CD4-positive, alpha-beta T cell (primary cell): ENCODE measurements around the gene NLGN1. TPM values are rescaled to one million over a fixed set of nuclear protein-coding genes. Genes with fewer than 3 reads are reported as not detected.

Experiments used
- ATAC-seq: fragments of 200-7000 bp; cut with Tn5 transposase; one replicate; pipeline ENCODE4 v1.10.0; 2022; ENCODE audit warnings: mild to moderate bottlenecking; ENCODE audit not compliant: poor library complexity
- CTCF ChIA-PET: fragments of 350-600 bp; sonication (Branson Sonifier 250); formaldehyde crosslinking; loops from one replicate; lab custom pipeline; 2021; ENCODE audit warnings: antibody characterized with exemption, inconsistent platforms; lab: Charles Lee
- POLR2A ChIA-PET: fragments of 350-600 bp; sonication (Branson Sonifier 250); formaldehyde crosslinking; loops from one replicate; lab custom pipeline; 2021; ENCODE audit warnings: antibody characterized with exemption, inconsistent platforms; lab: Charles Lee
- DNase-seq, 14 experiments: peaks; one replicate each; pipeline ENCODE4 v3.0.0-alpha.2; 2013 to 2020; ENCODE audit warnings: mixed read lengths in 2 of 14
- H3K27ac ChIP-seq, 2 donors: one replicate each; pipeline versions ENCODE4 v1.5.1 to v1.7.0; 2013; ENCODE audit warnings: low read length in 2 of 2, low read depth in 1 of 2, mild to moderate bottlenecking in 1 of 2
- H3K27me3 ChIP-seq, 2 experiments: 1 replicate in 1 of 2; 2 replicates in 1 of 2; pipeline versions ENCODE4 v1.6.1 to v1.7.0; 2013; ENCODE audit warnings: low read length in 2 of 2, control low read depth in 1 of 2, mild to moderate bottlenecking in 1 of 2, moderate library complexity in 1 of 2; ENCODE audit not compliant: insufficient read depth in 2 of 2, control insufficient read depth in 1 of 2
- H3K36me3 ChIP-seq: one replicate; pipeline ENCODE4 v1.6.1; 2013; ENCODE audit warnings: low read length, control low read depth; ENCODE audit not compliant: insufficient read depth
- H3K4me1 ChIP-seq: one replicate; pipeline ENCODE4 v1.6.1; 2013; ENCODE audit warnings: low read length, control low read depth; ENCODE audit not compliant: insufficient read depth
- H3K4me3 ChIP-seq: one replicate; pipeline ENCODE4 v1.5.1; 2013; ENCODE audit warnings: mild to moderate bottlenecking, low read length, moderate library complexity
- H3K9me3 ChIP-seq, 2 experiments: 1 replicate in 1 of 2; 2 replicates in 1 of 2; pipeline versions ENCODE4 v1.6.1 to v1.7.0; 2013; ENCODE audit warnings: low read length in 2 of 2, mild to moderate bottlenecking in 2 of 2, control low read depth in 1 of 2, moderate library complexity in 1 of 2; ENCODE audit not compliant: control insufficient read depth in 1 of 2, insufficient read depth in 1 of 2
- H3K27ac Mint-ChIP-seq: one replicate; pipeline ENCODE4 v1.8.0; 2020; ENCODE audit warnings: mixed read lengths
- H3K27me3 Mint-ChIP-seq: one replicate; pipeline ENCODE4 v1.8.0; 2021; ENCODE audit warnings: mixed read lengths
- H3K36me3 Mint-ChIP-seq: one replicate; pipeline ENCODE4 v1.8.0; 2021; ENCODE audit warnings: low read depth, mixed read lengths
- H3K4me1 Mint-ChIP-seq: one replicate; pipeline ENCODE4 v1.8.0; 2021; ENCODE audit warnings: low read depth, mixed read lengths
- H3K4me3 Mint-ChIP-seq: one replicate; pipeline ENCODE4 v1.8.0; 2020; ENCODE audit warnings: mild to moderate bottlenecking, mixed read lengths
- H3K9me3 Mint-ChIP-seq: one replicate; pipeline ENCODE4 v1.8.0; 2020; ENCODE audit warnings: mixed read lengths
- intact Hi-C, 2 experiments: fragments of 100-400 bp; cut with DNase I in 1 of 2; cut with micrococcal nuclease in 1 of 2; formaldehyde crosslinking; loops; one replicate each; pipeline versions ENCODE4 v1.15.1 to v1.9.0; 2023 to 2025; cut with DNase I, micrococcal nuclease
- total RNA-seq, 174 experiments: library from RNA in 2 of 174; stranded (reverse) in 2 of 174; gene quantifications; one replicate each; pipeline ENCODE4 v1.2.3 and lab custom pipeline; 2021 to 2026
- TF ChIP-seq, protein P1 (sequence below): fragments of 200-600 bp; IDR thresholded peaks from one replicate; pipeline ENCODE4 v1.8.0; 2022; ENCODE audit warnings: antibody characterized with exemption, mild to moderate bottlenecking

Gene NLGN1
- total RNA-seq, 2 experiments from 2014 or later = not detected

DNA sequence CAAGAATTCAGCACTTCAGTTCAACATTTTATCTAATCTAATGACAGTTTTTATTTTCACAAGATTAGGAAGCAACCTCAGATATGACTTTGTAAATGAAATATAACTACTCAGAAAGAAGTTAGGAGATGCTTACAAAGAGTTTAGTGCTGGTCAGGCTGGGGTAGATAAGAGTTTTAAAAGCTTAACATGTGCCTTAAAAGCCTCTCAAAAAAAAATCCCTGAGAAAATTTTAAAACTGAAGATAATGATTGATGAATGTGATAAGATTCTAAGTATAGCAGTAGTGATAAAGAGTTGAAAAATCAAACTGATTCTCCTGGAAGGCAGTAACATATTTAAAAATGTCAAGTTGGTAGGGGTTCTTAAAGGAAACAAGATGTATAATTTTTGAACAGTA lies 478.2 kb downstream of the NLGN1 start:
- intact Hi-C loops = no loop called here
- Histone ChIP-seq H3K4me3 (no peak overlapping the region), H3K27me3 (no peaks in the 10 kb centered on the region), H3K27ac (no peak overlapping the region), H3K36me3 (no peaks in the 10 kb centered on the region), H3K4me1 (no peaks in the 10 kb centered on the region), H3K9me3 (peaks cover 0 to 3% of the 10 kb centered on the region in 2 experiments)
- POLR2A ChIA-PET = no interaction called here
- DNase-seq (no peak), ATAC-seq (no peak)
- TF ChIP-seq, protein P1, sequence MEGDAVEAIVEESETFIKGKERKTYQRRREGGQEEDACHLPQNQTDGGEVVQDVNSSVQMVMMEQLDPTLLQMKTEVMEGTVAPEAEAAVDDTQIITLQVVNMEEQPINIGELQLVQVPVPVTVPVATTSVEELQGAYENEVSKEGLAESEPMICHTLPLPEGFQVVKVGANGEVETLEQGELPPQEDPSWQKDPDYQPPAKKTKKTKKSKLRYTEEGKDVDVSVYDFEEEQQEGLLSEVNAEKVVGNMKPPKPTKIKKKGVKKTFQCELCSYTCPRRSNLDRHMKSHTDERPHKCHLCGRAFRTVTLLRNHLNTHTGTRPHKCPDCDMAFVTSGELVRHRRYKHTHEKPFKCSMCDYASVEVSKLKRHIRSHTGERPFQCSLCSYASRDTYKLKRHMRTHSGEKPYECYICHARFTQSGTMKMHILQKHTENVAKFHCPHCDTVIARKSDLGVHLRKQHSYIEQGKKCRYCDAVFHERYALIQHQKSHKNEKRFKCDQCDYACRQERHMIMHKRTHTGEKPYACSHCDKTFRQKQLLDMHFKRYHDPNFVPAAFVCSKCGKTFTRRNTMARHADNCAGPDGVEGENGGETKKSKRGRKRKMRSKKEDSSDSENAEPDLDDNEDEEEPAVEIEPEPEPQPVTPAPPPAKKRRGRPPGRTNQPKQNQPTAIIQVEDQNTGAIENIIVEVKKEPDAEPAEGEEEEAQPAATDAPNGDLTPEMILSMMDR = no peak
- H3K4me1 Mint-ChIP-seq = no peaks in the 10 kb centered on the region
- H3K4me3 Mint-ChIP-seq = no peak overlapping the region
- peaks cover 4% of the 10 kb centered on the region for H3K9me3 Mint-ChIP-seq
- no peak overlapping the region for H3K27ac Mint-ChIP-seq
- no peaks in the 10 kb centered on the region for H3K36me3 Mint-ChIP-seq
- CTCF ChIA-PET = no interaction called here
- no peaks in the 10 kb centered on the region for H3K27me3 Mint-ChIP-seq

DNA sequence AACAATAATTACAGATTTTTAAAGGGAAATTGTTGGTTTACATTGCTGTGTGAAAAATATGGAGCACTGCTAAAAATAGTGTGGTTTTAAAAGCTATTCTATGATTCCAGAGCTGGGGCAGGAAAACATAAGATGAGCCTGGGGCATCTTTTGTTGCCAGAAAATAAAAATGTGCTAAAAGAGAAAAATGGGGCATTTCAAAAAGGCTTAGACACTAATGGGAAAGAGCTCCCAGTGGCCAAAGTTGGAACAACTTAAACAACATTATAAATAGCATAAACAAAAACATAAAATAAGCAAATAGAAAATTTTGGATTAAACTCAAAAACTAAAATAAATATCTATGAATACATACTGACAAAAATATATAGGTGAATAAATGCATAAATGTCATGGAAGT lies 478.9 kb downstream of the NLGN1 start:
- Histone ChIP-seq H3K36me3 (no peaks in the 10 kb centered on the region), H3K9me3 (peaks cover 0 to 10% of the 10 kb centered on the region in 2 experiments), H3K27me3 (no peaks in the 10 kb centered on the region), H3K27ac (no peak overlapping the region), H3K4me3 (no peak overlapping the region), H3K4me1 (no peaks in the 10 kb centered on the region)
- ATAC-seq (no peak), DNase-seq (no peak)
- intact Hi-C loops = no loop called here
- Mint-ChIP-seq H3K4me3 (no peak overlapping the region), H3K27me3 (no peaks in the 10 kb centered on the region), H3K4me1 (no peaks in the 10 kb centered on the region), H3K36me3 (no peaks in the 10 kb centered on the region), H3K9me3 (peaks cover 4% of the 10 kb centered on the region), H3K27ac (no peak overlapping the region)
- ChIA-PET POLR2A (no interaction called here), CTCF (no interaction called here)
- TF ChIP-seq, protein P1 = no peak

DNA sequence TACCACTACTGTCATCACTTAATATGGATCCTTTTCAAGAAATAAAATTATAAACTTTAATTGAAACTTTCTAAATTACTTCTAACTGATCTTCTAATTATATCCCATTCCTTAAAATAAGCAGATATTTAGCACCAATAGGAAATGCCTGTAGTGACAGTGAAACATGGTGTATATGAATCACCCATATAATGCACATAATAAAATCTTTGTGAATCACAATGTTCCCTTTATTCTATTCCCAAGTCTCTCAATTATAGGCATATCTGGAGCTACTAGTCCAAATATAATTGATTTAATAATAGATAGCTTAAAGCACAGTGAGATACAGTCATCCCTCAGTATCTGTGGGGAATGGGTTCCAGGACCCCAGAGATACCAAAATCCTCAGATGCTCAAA lies 490.3 kb downstream of the NLGN1 start:
- intact Hi-C loops = no loop called here
- Histone ChIP-seq H3K4me1 (no peaks in the 10 kb centered on the region), H3K9me3 (no peaks in the 10 kb centered on the region), H3K27ac (no peak overlapping the region), H3K27me3 (no peaks in the 10 kb centered on the region), H3K36me3 (no peaks in the 10 kb centered on the region), H3K4me3 (no peak overlapping the region)
- no peak overlapping the region for H3K4me3 Mint-ChIP-seq
- ChIA-PET CTCF (no interaction called here), POLR2A (no interaction called here)
- TF ChIP-seq, protein P1 = no peak
- H3K27ac Mint-ChIP-seq = no peak overlapping the region
- DNase-seq = no peak
- no peaks in the 10 kb centered on the region for H3K36me3 Mint-ChIP-seq
- ATAC-seq = no peak
- no peaks in the 10 kb centered on the region for H3K9me3 Mint-ChIP-seq
- no peaks in the 10 kb centered on the region for H3K4me1 Mint-ChIP-seq
- no peaks in the 10 kb centered on the region for H3K27me3 Mint-ChIP-seq
